ENCODE data around the gene KRT79.

DNA sequence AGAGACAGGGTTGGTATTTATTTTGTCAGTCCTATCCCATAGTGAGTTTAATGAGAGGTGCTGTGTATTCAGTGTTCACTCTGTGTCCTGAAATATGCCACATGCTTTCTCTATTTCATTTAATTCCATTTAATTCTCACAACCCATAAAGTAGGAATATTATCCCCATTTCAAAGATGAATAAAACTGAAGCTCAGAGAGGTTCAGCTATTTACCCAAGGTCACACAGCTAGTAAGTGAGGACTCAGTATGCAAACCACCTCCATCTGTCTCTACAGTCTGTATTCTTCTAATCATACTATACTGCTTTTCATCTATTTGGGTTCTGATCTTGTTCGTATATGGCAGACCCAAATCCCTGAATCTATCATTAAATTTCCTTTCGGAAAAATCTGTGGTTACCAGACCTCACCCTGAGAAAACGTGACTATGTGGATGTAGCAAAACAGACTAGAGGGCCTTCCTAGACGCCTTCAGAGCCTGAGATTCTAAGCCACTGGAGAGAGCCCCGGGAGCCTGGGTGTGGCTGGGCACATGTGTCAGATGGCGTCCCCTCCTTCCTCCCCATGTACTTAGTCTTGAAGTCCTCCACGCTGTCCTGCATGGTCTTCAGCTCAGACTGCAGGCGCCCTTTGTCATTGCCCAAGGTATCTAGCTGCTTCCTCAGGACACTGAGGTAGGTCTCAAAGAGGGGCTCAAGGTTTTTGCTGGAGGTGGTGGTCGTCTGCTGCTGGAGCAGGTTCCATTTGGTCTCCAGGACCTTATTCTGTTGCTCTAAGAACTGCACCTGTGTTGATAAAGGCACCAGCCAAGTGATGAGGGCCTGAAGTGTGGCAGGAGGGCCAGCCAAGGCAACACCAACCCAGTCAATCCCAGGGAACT is 22.7 kb downstream of the KRT79 start:
- TF ChIP-seq, protein P1, sequence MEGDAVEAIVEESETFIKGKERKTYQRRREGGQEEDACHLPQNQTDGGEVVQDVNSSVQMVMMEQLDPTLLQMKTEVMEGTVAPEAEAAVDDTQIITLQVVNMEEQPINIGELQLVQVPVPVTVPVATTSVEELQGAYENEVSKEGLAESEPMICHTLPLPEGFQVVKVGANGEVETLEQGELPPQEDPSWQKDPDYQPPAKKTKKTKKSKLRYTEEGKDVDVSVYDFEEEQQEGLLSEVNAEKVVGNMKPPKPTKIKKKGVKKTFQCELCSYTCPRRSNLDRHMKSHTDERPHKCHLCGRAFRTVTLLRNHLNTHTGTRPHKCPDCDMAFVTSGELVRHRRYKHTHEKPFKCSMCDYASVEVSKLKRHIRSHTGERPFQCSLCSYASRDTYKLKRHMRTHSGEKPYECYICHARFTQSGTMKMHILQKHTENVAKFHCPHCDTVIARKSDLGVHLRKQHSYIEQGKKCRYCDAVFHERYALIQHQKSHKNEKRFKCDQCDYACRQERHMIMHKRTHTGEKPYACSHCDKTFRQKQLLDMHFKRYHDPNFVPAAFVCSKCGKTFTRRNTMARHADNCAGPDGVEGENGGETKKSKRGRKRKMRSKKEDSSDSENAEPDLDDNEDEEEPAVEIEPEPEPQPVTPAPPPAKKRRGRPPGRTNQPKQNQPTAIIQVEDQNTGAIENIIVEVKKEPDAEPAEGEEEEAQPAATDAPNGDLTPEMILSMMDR (IDR thresholded peaks at IDR 0.05), result no peak
- no peak for TF ChIP-seq EP300 (IDR thresholded peaks at IDR 0.05; ENCODE audit: borderline replicate concordance in 1 of 2, low read depth in 1 of 2, low read length in 1 of 2)
- TF ChIP-seq RAD21 (IDR thresholded peaks at IDR 0.05; ENCODE audit: low read length), result no peak
- TF ChIP-seq GABPA (IDR thresholded peaks at IDR 0.05; ENCODE audit: low read depth), result no peak
- no peak for TF ChIP-seq TAF1 (IDR thresholded peaks at IDR 0.05; ENCODE audit: borderline replicate concordance, low read depth, low read length)
- TF ChIP-seq YY1 (IDR thresholded peaks at IDR 0.05; ENCODE audit: low read depth), result no peak
- TF ChIP-seq JUND (IDR thresholded peaks at IDR 0.05), result no peak
- TF ChIP-seq EZH2phosphoT487 (IDR thresholded peaks at IDR 0.05; ENCODE audit: borderline replicate concordance, low read depth), result no peak
- TF ChIP-seq FOXM1 (IDR thresholded peaks at IDR 0.05; ENCODE audit: low read depth), result no peak
- no peak for TF ChIP-seq SIN3A (IDR thresholded peaks at IDR 0.05; ENCODE audit: borderline replicate concordance, low read depth, low read length)

Measured in SK-N-SH (cell line).